ENCODE results near the gene HMCN1.
"Not testable (repeated sequence)": the region's sequence is repeated elsewhere in the genome, so short reads cannot be mapped to it uniquely, and the experiment has no call there.

HMCN1 gene

DNA sequence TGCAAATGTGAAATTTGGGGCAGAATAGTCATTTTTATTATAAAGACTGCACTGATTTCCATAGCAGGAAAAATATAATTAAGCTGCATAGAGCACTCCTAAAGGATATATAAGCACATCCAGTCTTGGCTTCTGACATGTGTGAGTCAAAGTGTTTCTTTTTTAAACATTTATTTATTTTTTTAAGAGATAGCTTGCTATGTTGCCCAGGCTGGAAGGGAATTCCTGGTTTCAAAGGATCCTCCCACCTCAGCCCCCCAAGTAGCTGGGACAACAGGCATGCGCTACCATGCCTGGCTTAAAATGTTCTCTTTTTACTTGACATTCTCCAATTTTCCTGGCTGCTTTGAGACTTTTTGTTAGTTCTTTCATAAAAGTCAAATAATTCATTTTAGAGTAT lies 126.1 kb downstream of the HMCN1 start:
- no peak for DNase-seq

DNA sequence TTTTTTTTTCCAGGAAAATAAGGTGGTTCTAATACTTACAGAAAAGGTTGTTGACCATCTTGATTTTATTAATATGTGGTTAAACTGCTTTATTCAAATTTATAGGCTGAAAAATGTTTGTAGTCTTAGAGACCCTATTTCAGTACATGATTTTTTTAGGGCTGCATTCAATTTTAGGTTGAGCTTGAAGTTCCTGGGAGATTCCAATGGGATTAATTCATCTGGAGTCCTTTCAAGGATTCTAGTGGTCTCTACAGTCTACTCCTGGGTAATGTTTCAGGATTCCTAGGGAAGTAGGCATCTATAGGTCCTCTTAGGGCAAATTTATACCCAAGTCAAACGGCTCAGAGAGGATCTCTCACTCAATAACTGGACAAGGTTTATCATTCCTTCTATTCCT lies 126.7 kb downstream of the HMCN1 start:
- DNase-seq = no peak

DNA sequence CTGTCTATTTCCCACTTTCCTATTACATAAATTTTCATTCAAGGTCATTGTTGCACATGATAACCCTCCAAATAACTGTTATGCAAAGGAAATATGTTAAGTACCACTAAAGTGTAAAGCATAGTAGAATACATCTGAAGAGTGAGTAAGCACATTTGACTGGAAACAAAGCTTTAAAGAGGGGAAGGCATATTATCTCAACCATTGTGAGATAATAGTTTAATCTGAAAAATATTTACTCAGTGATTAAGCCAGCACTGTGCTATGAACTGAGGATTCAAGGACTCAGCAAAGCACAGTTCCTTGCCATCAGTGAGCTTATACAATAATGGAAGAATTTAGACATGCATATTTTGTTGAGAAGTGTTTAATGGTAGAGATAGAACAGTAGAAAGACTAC lies 127.4 kb downstream of the HMCN1 start:
- no peak for DNase-seq

DNA sequence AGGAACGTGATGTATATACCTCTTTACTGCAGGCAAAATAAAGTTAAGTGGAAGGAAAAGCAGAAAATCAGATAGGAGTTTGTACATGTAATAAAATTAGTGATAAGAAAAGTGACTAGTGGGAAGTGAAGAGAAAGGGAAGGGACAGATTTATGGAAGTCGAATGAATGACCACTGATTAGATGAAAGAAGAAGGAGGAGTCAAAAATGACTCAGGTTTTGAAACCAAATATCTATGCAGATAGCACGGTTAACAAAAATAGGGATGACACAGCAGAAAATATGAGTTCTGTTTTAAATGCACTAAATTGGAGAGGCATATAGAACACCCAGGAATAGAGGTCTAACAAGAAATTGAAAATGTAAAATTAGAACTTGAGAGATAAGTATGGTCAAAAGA lies 128.0 kb downstream of the HMCN1 start:
- DNase-seq = no peak

DNA sequence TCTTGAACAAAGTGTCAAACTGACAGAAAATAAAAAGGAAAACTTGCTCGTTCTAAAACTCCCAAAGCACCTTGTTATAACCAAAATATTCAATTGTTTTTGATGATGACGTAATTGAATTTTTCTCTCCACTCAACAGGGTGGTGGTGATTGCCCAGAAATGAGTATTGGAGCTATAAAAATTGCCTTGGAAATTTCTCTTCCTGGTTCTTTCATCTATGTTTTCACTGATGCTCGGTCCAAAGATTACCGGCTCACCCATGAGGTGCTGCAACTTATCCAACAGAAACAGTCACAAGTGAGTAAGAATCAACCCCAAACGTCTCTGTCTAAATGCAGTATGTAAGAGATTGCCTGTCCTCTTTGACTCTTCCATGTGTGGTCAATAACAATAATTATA lies 130.1 kb downstream of the HMCN1 start:
- no peak for DNase-seq

DNA sequence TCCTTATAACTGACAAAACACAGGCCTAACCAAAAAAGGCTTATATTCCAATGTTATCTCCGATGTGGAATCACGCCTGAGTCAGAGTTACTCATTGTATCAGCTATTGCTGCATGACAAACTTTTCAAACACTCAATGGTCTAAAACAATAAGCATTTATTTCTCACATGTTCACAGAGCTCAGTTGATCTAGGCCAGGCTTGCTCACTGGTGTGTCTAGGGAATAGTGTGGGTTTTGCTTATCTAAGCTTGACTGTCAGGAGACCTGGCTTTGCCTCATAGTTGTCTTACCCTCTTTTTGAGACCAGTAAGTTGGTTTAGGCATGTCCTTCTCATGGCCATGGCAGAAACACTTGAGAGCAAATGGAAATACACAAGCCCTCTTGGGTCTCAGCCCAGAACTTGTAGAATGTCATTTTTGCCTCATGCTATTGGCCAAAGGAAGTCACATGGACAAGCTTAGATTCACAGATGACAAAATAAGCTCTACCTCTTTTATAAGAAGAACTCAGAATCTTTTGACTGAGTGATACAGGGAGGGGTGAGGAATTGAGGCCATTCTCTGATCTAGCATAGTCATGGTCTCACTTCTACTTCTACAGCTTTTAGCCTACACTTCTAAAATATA lies 130.8 kb downstream of the HMCN1 start:
- no peak for DNase-seq

DNA sequence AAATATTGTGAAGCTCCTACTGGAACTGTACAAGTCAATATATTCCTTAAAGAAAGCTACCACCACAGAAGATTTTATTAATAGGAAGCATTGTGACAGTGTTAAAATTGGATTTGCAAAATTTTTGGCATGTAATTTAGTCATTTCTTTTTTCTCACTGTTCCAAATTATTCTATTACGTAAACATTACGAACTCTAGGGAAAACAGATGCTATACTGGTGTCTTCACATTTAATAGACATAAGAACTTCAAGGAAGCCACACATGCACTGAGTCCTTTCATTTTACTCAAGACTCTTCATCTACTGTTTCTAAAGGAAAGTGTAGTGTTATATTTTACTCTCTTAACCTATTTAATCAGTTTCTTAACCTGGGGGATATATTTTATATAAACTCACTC lies 135.4 kb downstream of the HMCN1 start:
- no peak for DNase-seq

DNA sequence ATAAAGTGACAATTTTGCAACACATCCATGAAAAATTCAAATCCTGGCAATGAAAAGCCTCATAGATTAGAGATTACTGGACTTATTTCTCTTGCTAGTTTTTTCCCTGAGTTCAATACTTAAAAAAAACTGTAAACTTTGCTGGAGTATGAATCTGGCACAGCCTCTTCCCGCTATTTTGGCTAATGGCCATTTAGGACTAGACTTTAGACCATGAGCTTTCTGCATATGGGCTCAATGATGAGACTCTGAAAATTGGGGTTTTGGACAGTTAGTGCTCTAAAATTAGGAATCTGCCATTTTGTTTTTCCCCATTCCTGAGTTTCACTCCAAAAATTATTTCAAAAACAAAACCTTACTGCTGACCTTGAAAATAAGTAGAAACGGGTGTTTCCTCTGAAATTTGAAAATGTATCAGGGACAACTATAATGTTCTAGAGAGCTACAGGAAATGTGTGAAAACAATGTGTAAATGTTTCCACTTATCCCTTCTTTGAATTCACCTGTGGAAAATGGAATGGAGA lies 137.5 kb downstream of the HMCN1 start:
- no peak for DNase-seq

DNA sequence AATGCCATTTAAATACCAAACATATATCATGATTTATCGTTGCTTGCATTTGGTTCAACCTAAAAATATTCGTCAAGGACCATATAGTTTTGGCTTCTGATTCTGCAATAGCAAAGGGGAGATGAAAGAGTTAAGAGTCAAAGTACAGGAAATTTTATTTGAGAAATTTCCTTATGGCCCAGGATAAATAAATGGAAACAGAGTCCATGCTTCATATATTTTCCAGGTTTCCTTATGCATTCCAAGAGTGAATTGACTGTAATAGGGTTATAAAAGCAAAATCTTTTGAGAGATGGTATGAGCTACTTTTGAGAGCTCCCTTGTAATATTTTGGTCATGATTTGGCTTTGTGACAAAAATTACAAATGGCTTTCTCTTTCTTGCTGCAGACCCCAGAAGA lies 140.1 kb downstream of the HMCN1 start:
- no peak for DNase-seq

DNA sequence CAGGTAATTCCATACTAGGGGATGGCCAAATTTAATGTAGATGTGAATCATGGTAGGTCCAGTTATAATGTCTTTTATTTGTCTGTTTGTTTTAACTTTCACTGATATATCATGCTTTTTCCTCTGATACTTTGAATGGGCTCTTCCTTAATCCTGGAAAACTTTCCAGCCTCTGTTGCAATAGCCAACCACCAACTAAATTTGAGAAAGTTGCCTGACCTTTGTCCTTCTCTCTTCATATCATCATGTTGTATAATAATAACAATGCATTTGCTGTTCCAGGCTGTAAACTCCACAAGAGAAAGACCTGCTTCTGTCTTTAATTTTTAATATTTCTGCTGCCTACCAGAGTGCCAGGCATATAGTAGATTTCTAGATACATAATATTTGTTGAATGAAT lies 146.1 kb downstream of the HMCN1 start:
- no peak for DNase-seq

DNA sequence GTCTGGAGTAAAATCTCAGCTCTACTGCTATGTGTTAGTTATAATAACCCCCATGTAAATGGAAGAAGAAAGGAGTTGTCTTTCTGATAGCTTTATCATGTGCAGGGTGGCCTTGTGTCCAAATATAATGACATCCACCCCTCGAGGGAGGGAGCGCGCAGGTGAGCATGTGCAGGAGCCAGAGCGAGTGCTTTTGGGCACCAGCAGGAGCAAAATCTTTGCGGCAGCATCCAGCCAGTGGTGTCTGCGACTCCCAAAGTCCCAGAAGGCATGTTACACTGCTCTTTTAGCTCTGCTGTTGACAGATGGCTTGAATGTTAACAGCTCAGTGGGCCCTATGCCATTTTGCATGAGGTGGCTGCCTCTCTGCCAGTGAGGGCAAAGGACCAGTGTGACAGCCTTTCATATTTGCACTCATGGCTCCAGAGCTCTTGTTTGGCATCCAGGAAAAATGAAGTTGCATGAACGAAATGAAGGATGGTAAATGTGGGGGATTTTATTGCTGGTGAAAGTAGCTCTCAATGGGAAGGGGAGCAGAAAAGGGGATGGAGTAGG lies 146.7 kb downstream of the HMCN1 start:
- no peak for DNase-seq

DNA sequence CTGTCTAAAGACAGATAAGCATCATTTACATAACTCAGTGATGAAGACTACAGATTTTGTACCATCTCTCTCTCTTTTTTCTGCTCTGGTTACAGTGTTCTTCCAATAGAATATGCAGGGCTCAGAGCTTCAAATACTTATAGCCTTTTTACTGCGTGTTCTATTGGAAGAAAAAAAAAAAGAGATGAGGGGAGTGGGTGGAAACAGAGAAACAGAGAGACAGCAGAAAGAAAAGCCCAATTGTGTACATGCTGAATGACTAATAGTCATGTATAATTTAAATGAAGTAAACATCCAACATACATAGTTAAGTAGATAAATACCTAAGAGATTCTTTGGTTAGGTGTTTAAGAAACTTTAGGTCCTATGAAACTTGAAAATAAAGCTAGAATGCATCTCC lies 151.9 kb downstream of the HMCN1 start:
- DNase-seq = no peak

DNA sequence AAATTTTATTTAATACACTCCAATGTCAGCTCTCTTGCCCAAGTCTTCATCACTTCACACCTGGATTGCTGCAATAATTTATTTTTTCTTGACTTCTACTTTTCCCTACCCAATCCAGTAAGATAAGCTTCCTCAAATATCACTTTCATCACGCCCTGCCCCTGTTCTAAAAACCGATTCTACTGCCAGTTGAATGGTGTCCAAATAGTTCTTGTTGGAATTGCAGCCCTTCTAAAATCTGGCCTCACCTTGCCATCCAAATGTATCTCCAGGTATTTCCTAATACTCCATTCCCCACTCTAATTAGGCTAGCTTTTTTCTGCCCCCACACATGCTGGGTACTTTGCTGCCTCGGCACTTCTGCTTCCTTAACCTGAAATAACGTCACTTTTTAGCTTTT lies 152.5 kb downstream of the HMCN1 start:
- DNase-seq = no peak

DNA sequence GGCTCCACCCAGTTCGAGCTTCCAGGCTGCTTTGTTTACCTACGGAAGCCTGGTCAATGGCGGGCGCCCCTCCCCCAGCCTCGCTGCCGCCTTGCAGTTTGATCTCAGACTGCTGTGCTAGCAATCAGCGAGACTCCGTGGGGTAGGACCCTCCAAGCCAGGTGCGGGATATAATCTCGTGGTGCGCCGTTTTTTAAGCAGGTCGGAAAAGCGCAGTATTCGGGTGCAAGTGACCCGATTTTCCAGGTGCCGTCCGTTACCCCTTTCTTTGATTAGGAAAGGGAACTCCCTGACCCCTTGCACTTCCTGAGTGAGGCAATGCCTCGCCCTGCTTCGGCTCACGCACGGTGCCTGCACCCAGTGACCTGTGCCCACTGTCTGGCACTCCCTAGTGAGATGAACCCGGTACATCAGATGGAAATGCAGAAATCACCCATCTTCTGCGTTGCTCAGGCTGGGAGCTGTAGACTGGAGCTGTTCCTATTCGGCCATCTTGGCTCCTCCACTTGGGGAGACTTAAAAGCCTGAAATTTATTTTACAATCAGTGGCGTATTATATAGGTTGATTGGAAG lies 158.7 kb downstream of the HMCN1 start:
- not testable (repeated sequence) for DNase-seq

DNA sequence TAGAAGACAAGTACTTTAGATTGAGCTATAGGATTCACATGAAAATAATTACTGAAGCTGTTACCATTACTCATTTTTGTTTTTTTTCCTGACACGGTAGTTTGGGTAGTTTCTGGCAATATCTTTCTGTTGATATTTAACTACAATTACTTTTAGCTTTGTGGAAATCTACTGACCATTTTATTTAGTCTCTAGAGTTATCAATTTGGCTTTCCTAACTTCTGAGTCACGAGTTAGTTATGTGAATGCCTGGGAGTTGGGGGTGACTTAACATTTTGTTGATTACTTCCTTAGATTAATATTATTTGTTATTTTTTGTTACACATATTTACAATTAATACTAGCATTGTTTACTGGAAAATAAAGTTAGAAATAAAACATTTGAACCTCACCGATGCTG lies 160.6 kb downstream of the HMCN1 start:
- DNase-seq = no peak

DNA sequence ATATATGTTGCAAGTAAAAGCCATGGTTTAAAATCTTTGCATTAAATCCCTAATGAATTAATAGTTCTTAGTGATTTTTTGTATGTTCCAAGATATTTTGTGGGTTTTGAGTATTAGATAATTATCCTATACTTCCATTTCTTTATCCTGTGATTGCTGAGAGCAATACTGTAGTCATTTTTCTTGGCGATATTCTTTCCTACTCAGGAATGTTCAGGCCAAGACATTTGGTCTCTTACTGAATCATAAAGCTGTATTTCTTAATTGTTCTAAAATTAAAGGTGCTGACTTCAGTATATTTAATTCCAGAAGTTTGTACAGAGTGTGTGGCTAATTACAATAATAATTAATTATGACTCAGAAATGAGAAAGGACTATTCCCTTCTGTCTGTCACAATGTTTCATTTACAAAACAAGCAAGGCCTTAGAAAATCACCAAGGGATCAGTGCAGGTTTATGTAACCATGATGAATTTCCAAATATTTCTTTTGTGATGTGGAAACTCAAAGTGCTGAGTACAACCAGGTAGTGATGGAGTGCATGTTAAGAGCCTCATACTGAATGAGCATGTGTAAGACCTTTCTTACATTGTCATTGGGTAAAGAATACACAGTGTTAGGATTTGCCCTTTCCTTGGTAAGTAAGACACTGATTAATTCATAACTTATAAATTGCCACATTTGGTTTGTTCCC lies 161.2 kb downstream of the HMCN1 start:
- DNase-seq = no peak

DNA sequence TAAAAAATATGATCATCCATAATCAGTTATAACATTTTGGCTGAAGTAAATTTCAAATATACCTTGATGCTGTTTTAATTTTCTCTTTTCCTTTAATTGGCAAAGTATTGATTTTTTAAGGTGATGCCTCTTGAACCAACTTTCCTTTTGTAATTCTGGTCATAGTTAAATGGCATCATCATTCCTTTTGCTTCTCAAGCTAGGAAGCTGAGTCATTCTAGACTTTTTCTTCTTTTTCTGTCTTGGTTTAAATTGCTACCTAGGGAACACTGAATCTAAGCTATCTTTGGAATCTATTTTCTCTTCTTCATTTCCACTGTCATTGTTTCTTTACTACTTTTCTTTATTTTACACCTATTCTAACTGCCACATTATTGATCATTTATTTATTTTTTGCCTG lies 162.7 kb downstream of the HMCN1 start:
- DNase-seq = no peak

DNA sequence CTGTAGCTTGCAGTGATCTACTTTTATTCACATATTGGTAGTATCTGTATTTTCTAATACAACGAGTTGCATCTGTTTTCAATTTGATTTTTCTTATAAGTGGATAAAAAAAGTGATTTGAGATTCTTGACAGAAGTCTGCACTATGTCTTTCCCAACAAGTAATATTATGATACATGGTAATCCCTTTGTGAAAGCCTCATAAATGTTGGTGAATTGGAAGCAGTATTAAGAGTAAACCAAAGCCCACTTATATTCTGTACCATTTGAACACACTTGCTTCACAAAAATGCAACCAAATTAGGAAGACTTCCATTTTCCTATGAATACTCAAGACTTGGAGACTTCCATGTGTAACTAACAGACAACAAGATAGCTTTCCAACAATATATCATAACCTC lies 172.0 kb downstream of the HMCN1 start:
- no peak for DNase-seq

DNA sequence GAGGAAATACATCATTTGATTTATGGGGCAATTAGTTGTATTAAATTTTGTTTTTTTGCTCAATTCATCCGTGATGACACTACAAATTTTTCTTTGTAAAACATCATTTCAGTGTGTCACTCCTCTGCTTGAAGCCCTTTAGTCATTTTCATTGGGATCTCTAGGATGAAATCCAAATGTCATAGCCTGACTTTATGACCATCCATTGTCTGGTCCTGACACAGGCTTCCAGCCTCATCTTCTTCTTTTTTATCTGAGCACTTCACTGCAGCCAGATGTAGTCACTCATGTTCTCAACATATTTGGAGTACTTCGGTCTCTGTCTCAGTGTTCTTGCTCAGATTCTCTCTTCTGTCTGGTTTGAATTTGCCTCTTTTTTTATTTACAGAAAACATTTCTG lies 173.1 kb downstream of the HMCN1 start:
- DNase-seq = no peak

DNA sequence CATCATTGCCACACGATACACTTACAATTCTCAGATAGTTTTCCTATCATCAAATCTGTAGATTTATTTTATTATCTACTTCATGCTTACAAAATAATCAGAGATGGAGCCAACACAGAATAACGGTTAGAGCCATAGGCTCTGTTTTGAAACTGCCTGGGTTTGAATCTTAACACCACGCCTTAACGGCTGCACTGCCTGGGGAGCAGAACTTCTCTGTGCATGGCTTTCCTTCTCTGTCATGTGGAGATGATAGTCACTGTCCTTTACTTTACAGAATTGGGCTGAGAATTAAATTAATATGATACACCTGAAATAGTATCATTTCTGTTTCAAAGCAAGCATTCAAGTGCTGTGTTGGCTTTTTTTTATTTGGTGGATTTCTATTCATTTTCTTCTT lies 177.8 kb downstream of the HMCN1 start:
- DNase-seq = no peak

DNA sequence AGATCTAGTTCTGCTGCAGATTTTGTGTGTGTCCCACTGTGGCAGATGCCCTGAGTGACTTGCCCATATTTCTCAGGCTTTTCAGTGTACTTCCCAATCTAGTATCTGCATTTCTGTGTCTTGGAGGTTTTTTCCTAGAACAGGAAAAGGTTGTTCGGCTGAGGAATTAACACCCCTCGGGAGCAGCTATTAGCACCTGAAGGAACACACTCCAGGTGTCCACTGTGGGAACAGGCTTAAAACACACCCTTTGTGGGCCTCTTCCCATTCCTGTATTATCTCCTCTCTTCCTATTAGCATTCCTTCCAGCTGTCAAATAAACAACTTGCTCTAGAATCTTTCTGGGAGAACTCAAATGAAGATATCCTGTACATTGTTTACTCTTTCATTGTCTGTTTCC lies 178.3 kb downstream of the HMCN1 start:
- DNase-seq = no peak

DNA sequence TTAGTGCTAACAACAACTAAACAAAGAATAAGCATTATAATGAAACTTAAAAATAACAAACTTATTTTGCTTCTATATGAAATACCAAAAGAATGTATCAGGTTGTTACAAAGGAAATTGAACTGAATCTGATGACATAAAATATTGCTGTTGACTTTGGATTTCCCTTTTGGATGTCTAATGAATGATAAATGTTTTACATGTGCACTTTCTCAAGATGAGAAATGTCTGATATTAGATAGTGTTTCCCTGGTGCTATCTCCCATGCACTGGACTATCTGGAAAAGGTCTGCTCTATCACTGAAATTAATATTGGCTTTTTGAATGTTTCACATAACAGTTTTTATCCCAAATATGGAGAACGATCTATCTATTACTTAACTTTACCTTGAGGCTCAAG lies 179.9 kb downstream of the HMCN1 start:
- no peak for DNase-seq

DNA sequence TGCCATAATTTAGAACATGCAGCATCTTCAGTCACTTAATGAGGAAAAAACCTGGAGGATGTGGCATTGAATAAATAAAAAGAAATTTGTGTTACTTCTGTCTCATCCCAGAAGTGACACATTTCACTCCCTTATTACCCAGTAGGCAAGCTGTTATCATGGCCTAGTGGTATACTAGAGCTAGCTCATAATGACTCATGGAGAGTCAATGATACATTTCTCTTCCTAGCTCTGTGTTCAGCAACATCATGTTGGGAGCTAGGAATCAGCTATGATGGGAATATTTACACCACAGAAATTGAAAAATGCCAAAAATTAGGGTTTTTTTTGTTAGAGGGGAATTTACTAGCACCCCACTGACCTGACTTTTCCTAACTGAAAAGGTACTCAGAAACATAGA lies 182.7 kb downstream of the HMCN1 start:
- DNase-seq = no peak

DNA sequence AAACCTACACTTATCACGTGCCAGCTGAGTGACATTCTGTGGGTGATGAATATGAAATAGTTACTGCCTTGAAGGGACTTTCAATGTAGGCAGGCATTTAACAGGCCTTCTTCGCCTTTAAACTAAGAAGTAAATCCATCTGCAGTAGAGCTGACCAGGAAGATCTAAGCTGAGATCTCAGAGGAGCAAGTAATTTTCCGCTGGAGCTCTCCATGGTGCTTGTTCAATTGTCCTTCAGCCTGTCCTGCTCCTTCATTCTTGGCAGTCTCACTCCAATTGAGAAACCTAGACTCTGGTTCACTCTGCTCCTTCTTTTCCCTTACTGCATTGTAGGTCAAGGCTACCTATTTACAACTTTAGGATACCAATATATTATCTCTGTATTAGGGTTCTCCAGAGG lies 183.5 kb downstream of the HMCN1 start:
- DNase-seq = no peak

Data from stimulated activated CD4-positive, alpha-beta T cell treated with anti-CD3 and anti-CD28 coated beads, Interleukin-4, amount 100 ng/mL, for 4 hours (primary cell).